T-cell (primary cell): ENCODE data around the gene ACSS3. TPM values are rescaled to one million over a fixed set of nuclear protein-coding genes. Genes with fewer than 3 reads are reported as not detected.

Experiments used
- ATAC-seq, 4 experiments: fragments of 200-7000 bp in 3 of 4; fragments of 150-1000 bp in 1 of 4; cut with Tn5 transposase; replicated peaks in 1 of 4; 1 replicate in 3 of 4; 2 replicates in 1 of 4; pipeline ENCODE4 v1.10.0; 2021; ENCODE audit warnings: moderate library complexity in 3 of 4, mild to moderate bottlenecking in 2 of 4, moderate number of reproducible peaks in 1 of 4
- CTCF ChIA-PET, 2 donors: fragments of 300-600 bp; sonication (Branson Sonifier 250); formaldehyde crosslinking; loops; one replicate each; lab custom pipeline; 2022; ENCODE audit warnings: antibody characterized with exemption in 2 of 2; lab: Charles Lee
- POLR2A ChIA-PET, 2 donors: fragments of 300-600 bp; sonication (Branson Sonifier 250); formaldehyde crosslinking; loops; one replicate each; lab custom pipeline; 2022; ENCODE audit warnings: antibody characterized with exemption in 2 of 2; lab: Charles Lee
- DNase-seq, 35 experiments: peaks; one replicate each; pipeline versions ENCODE4 v3.0.0 to v3.0.0-alpha.2; 2013 to 2023
- H3K27ac ChIP-seq: one replicate; pipeline ENCODE4 v1.5.1; 2013; ENCODE audit warnings: low read length
- H3K27me3 ChIP-seq, 2 experiments: replicated peaks in 1 of 2; 1 replicate in 1 of 2; 2 replicates in 1 of 2; pipeline versions ENCODE4 v1.6.1 to v1.7.0; 2013; ENCODE audit warnings: low read length in 1 of 2, mixed read lengths in 1 of 2; ENCODE audit not compliant: control insufficient read depth in 2 of 2, insufficient read depth in 2 of 2; ENCODE audit errors: extremely low read depth in 1 of 2
- H3K36me3 ChIP-seq, 2 donors: 1 replicate in 1 of 2; 2 replicates in 1 of 2; pipeline versions ENCODE4 v1.6.1 to v1.7.0; 2013; ENCODE audit warnings: low read length in 1 of 2; ENCODE audit not compliant: control insufficient read depth in 2 of 2, insufficient read depth in 1 of 2; ENCODE audit errors: extremely low read depth in 1 of 2
- H3K4me1 ChIP-seq, 2 experiments: 1 replicate in 1 of 2; 2 replicates in 1 of 2; pipeline versions ENCODE4 v1.6.1 to v1.7.0; 2013; ENCODE audit warnings: low read length in 2 of 2, mixed read lengths in 1 of 2; ENCODE audit not compliant: insufficient read depth in 2 of 2, control insufficient read depth in 1 of 2; ENCODE audit errors: extremely low read depth in 1 of 2
- H3K4me3 ChIP-seq, 2 donors: 1 replicate in 1 of 2; 2 replicates in 1 of 2; pipeline versions ENCODE4 v1.5.1 to v1.7.0; 2013; ENCODE audit warnings: mild to moderate bottlenecking in 2 of 2, low read length in 1 of 2, moderate library complexity in 1 of 2; ENCODE audit not compliant: control insufficient read depth in 1 of 2; ENCODE audit errors: extremely low read depth in 1 of 2
- H3K9me3 ChIP-seq: 2 replicates; pipeline ENCODE4 v1.7.0; 2013
- H3K27ac Mint-ChIP-seq, 2 donors: one replicate each; pipeline ENCODE4 v1.8.0; 2020 to 2021; ENCODE audit warnings: mild to moderate bottlenecking in 2 of 2, mixed read lengths in 2 of 2
- H3K27me3 Mint-ChIP-seq, 2 donors: one replicate each; pipeline ENCODE4 v1.8.0; 2021 to 2022; ENCODE audit warnings: mixed read lengths in 2 of 2
- H3K36me3 Mint-ChIP-seq: one replicate; pipeline ENCODE4 v1.8.0; 2021; ENCODE audit warnings: mixed read lengths
- H3K4me1 Mint-ChIP-seq, 3 donors: one replicate each; pipeline ENCODE4 v1.8.0; 2020 to 2022; ENCODE audit warnings: mixed read lengths in 3 of 3, mild to moderate bottlenecking in 1 of 3
- H3K4me3 Mint-ChIP-seq, 3 donors: one replicate each; pipeline ENCODE4 v1.8.0; 2020 to 2022; ENCODE audit warnings: mild to moderate bottlenecking in 3 of 3, mixed read lengths in 3 of 3, moderate library complexity in 3 of 3
- H3K9me3 Mint-ChIP-seq, 3 donors: one replicate each; pipeline ENCODE4 v1.8.0; 2020 to 2022; ENCODE audit warnings: mixed read lengths in 3 of 3
- WGBS: methylation state at CpG from one replicate; pipeline ENCODE4 v1.1.5; 2013; ENCODE audit warnings: missing lambda C conversion rate; ENCODE audit not compliant: insufficient coverage; 5-methylcytosine and 5-hydroxymethylcytosine counted together
- total RNA-seq, 35 experiments: library from RNA in 6 of 35; stranded (reverse) in 6 of 35; fragments of 120-200 nt in 1 of 35; gene quantifications; one replicate each; pipeline versions ENCODE4 v1.2.1 to v1.2.4 and lab custom pipeline; 2013 to 2026

Gene ACSS3
- total RNA-seq, 5 donors from 2014 or later (not counting 1 experiment from before 2014, with no cell fraction given), result 0.13 to 0.41 TPM; not detected in 3

GRCh38 chr12:81249976-81250375 is 172.1 kb downstream of the ACSS3 start:
- H3K27ac ChIP-seq, result no peak overlapping the region
- no peaks in the 10 kb centered on the region for H3K36me3 ChIP-seq
- H3K27ac Mint-ChIP-seq, result no peak overlapping the region
- H3K4me3 Mint-ChIP-seq, result no peak overlapping the region
- DNase-seq, result no peak
- H3K27me3 ChIP-seq, result no peaks in the 10 kb centered on the region
- H3K4me1 Mint-ChIP-seq, result no peaks in the 10 kb centered on the region
- no peak overlapping the region for H3K4me3 ChIP-seq
- WGBS, result no CpG with 5 or more reads among the region's 2 CpGs
- ATAC-seq, result no peak
- H3K4me1 ChIP-seq, result no peaks in the 10 kb centered on the region
- H3K36me3 Mint-ChIP-seq, result no peaks in the 10 kb centered on the region
- peaks cover 3 to 17% (median 5%) of the 10 kb centered on the region in 3 donors for H3K9me3 Mint-ChIP-seq
- no peaks in the 10 kb centered on the region for H3K27me3 Mint-ChIP-seq
- ChIA-PET CTCF (no interaction called here), POLR2A (no interaction called here)
- H3K9me3 ChIP-seq, result no peaks in the 10 kb centered on the region

GRCh38 chr12:81252228-81252627 is 174.3 kb downstream of the ACSS3 start:
- no peaks in the 10 kb centered on the region for H3K9me3 ChIP-seq
- no peak overlapping the region for H3K4me3 Mint-ChIP-seq
- no peak overlapping the region for H3K27ac Mint-ChIP-seq
- no peaks in the 10 kb centered on the region for H3K4me1 ChIP-seq
- no peak overlapping the region for H3K4me3 ChIP-seq
- no peaks in the 10 kb centered on the region for H3K4me1 Mint-ChIP-seq
- H3K27me3 Mint-ChIP-seq, result no peaks in the 10 kb centered on the region
- no peaks in the 10 kb centered on the region for H3K36me3 ChIP-seq
- ChIA-PET POLR2A (no interaction called here), CTCF (no interaction called here)
- no peak for ATAC-seq
- no peak for DNase-seq
- peaks cover 3 to 18% (median 5%) of the 10 kb centered on the region in 3 donors for H3K9me3 Mint-ChIP-seq
- 83% methylated on average over 1 of the region's 3 CpGs for WGBS
- no peaks in the 10 kb centered on the region for H3K27me3 ChIP-seq
- no peak overlapping the region for H3K27ac ChIP-seq
- H3K36me3 Mint-ChIP-seq, result no peaks in the 10 kb centered on the region

DNA sequence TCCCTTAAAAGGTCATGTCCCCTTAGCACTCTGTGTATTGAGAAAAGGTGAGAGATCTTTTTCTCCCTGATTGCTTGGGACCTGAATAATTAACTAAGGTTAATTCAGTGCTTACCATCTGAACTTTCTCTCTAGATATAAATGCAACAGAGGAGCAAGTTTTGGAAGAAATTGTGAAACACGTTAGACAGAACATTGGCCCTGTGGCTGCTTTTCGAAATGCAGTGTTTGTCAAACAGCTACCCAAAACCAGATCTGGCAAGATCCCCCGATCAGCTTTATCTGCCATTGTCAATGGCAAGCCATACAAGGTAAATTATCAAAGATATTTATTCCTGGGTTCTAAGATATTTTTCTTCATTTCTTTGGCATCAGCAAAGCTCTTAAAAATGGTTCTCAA is 175.5 kb downstream of the ACSS3 start:
- ChIA-PET POLR2A (no interaction called here), CTCF (no interaction called here)
- H3K36me3 Mint-ChIP-seq, result no peaks in the 10 kb centered on the region

DNA sequence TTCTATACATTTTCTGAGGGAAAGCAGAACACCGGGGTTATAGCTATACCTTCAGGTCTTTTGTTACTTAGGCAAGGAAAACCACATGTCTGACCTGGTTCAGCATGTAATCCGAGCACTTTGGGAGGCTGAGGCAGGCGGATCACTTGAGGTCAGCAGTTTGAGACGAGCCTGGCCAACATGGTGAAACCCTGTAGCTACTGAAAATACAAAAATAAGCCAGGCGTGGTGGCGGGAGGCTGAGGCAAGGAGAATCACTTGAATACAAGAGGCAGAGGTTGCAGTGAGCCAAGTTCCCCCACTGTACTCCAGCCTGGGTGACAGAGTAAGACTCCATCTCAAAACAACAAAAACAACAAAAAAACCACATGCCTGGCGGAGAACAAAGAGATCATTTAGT is 177.6 kb downstream of the ACSS3 start:
- Mint-ChIP-seq H3K27me3 (no peaks in the 10 kb centered on the region), H3K36me3 (no peaks in the 10 kb centered on the region), H3K27ac (no peak overlapping the region), H3K4me1 (no peaks in the 10 kb centered on the region), H3K4me3 (no peak overlapping the region), H3K9me3 (peaks cover 3 to 23% (median 5%) of the 10 kb centered on the region in 3 donors)
- Histone ChIP-seq H3K36me3 (no peaks in the 10 kb centered on the region), H3K4me3 (no peak overlapping the region), H3K4me1 (no peaks in the 10 kb centered on the region), H3K27ac (no peak overlapping the region), H3K27me3 (no peaks in the 10 kb centered on the region), H3K9me3 (no peaks in the 10 kb centered on the region)
- DNase-seq (no peak), ATAC-seq (no peak)
- POLR2A ChIA-PET, result no interaction called here
- CTCF ChIA-PET, result no interaction called here
- WGBS, result 85% methylated on average over 6 of the region's 7 CpGs

More for the DNA sequence above, 175.5 kb downstream of the ACSS3 start:
- H3K27me3 Mint-ChIP-seq, result no peaks in the 10 kb centered on the region
- ATAC-seq (no peak), DNase-seq (no peak)
- Histone ChIP-seq H3K27me3 (no peaks in the 10 kb centered on the region), H3K9me3 (no peaks in the 10 kb centered on the region), H3K36me3 (no peaks in the 10 kb centered on the region), H3K27ac (no peak overlapping the region), H3K4me1 (no peaks in the 10 kb centered on the region), H3K4me3 (no peak overlapping the region)
- 58% methylated on average over 2 of the region's 3 CpGs for WGBS
- no peak overlapping the region for H3K4me3 Mint-ChIP-seq
- H3K9me3 Mint-ChIP-seq, result peaks cover 3 to 22% (median 5%) of the 10 kb centered on the region in 3 donors
- no peak overlapping the region for H3K27ac Mint-ChIP-seq
- H3K4me1 Mint-ChIP-seq, result no peaks in the 10 kb centered on the region

GRCh38 chr12:81255947-81256346 is 178.1 kb downstream of the ACSS3 start:
- no peaks in the 10 kb centered on the region for H3K27me3 Mint-ChIP-seq
- no peak overlapping the region for H3K4me3 Mint-ChIP-seq
- 64% methylated on average over 1 of the region's 2 CpGs for WGBS
- H3K36me3 ChIP-seq, result no peaks in the 10 kb centered on the region
- peaks cover 3 to 21% (median 5%) of the 10 kb centered on the region in 3 donors for H3K9me3 Mint-ChIP-seq
- ChIA-PET CTCF (no interaction called here), POLR2A (no interaction called here)
- H3K27me3 ChIP-seq, result no peaks in the 10 kb centered on the region
- ATAC-seq (no peak), DNase-seq (no peak)
- H3K27ac Mint-ChIP-seq, result no peak overlapping the region
- no peaks in the 10 kb centered on the region for H3K36me3 Mint-ChIP-seq
- H3K9me3 ChIP-seq, result no peaks in the 10 kb centered on the region
- no peaks in the 10 kb centered on the region for H3K4me1 ChIP-seq
- H3K27ac ChIP-seq, result no peak overlapping the region
- H3K4me3 ChIP-seq, result no peak overlapping the region
- no peaks in the 10 kb centered on the region for H3K4me1 Mint-ChIP-seq

- H3K9me3 ChIP-seq, result no peaks in the 10 kb centered on the region
- POLR2A ChIA-PET, result interaction anchor here in 1 of 2 donors (0.7 kb wide), 1 partner anchor 710 kb away, joined by 3 read pairs; no protein-coding TSS in a partner anchor
- Mint-ChIP-seq H3K4me3 (no peak overlapping the region), H3K27me3 (no peaks in the 10 kb centered on the region), H3K36me3 (no peaks in the 10 kb centered on the region), H3K9me3 (peaks cover 0 to 18% (median 0%) of the 10 kb centered on the region in 3 donors), H3K4me1 (no peaks in the 10 kb centered on the region), H3K27ac (no peak overlapping the region)
- H3K36me3 ChIP-seq, result no peaks in the 10 kb centered on the region
- H3K27me3 ChIP-seq, result no peaks in the 10 kb centered on the region
- no peak for DNase-seq
- no peaks in the 10 kb centered on the region for H3K4me1 ChIP-seq
- no peak overlapping the region for H3K4me3 ChIP-seq
- WGBS, result no CpG with 5 or more reads among the region's 4 CpGs
- no peak for ATAC-seq
- CTCF ChIA-PET, result no interaction called here
- no peak overlapping the region for H3K27ac ChIP-seq
These were observed 180.2 kb downstream of the ACSS3 start for GRCh38 chr12:81257947-81258551.
